CD4-positive, alpha-beta T cell (primary cell): ENCODE measurements around the gene CYB561. TPM values are rescaled to one million over a fixed set of nuclear protein-coding genes. Genes with fewer than 3 reads are reported as not detected.
A peak's percentile ranks its signal among the peaks of the same experiment; 100 is the strongest.

Experiments used
- ATAC-seq: fragments of 200-7000 bp; cut with Tn5 transposase; one replicate; pipeline ENCODE4 v1.10.0; 2022; ENCODE audit warnings: mild to moderate bottlenecking; ENCODE audit not compliant: poor library complexity
- CTCF ChIA-PET: fragments of 350-600 bp; sonication (Branson Sonifier 250); formaldehyde crosslinking; loops from one replicate; lab custom pipeline; 2021; ENCODE audit warnings: antibody characterized with exemption, inconsistent platforms; lab: Charles Lee
- POLR2A ChIA-PET: fragments of 350-600 bp; sonication (Branson Sonifier 250); formaldehyde crosslinking; loops from one replicate; lab custom pipeline; 2021; ENCODE audit warnings: antibody characterized with exemption, inconsistent platforms; lab: Charles Lee
- DNase-seq, 14 experiments: peaks; one replicate each; pipeline ENCODE4 v3.0.0-alpha.2; 2013 to 2020; ENCODE audit warnings: mixed read lengths in 2 of 14
- H3K27ac ChIP-seq, 2 donors: one replicate each; pipeline versions ENCODE4 v1.5.1 to v1.7.0; 2013; ENCODE audit warnings: low read length in 2 of 2, low read depth in 1 of 2, mild to moderate bottlenecking in 1 of 2
- H3K27me3 ChIP-seq, 2 experiments: 1 replicate in 1 of 2; 2 replicates in 1 of 2; pipeline versions ENCODE4 v1.6.1 to v1.7.0; 2013; ENCODE audit warnings: low read length in 2 of 2, control low read depth in 1 of 2, mild to moderate bottlenecking in 1 of 2, moderate library complexity in 1 of 2; ENCODE audit not compliant: insufficient read depth in 2 of 2, control insufficient read depth in 1 of 2
- H3K36me3 ChIP-seq: one replicate; pipeline ENCODE4 v1.6.1; 2013; ENCODE audit warnings: low read length, control low read depth; ENCODE audit not compliant: insufficient read depth
- H3K4me1 ChIP-seq: one replicate; pipeline ENCODE4 v1.6.1; 2013; ENCODE audit warnings: low read length, control low read depth; ENCODE audit not compliant: insufficient read depth
- H3K4me3 ChIP-seq: one replicate; pipeline ENCODE4 v1.5.1; 2013; ENCODE audit warnings: mild to moderate bottlenecking, low read length, moderate library complexity
- H3K9me3 ChIP-seq, 2 experiments: 1 replicate in 1 of 2; 2 replicates in 1 of 2; pipeline versions ENCODE4 v1.6.1 to v1.7.0; 2013; ENCODE audit warnings: low read length in 2 of 2, mild to moderate bottlenecking in 2 of 2, control low read depth in 1 of 2, moderate library complexity in 1 of 2; ENCODE audit not compliant: control insufficient read depth in 1 of 2, insufficient read depth in 1 of 2
- H3K27ac Mint-ChIP-seq: one replicate; pipeline ENCODE4 v1.8.0; 2020; ENCODE audit warnings: mixed read lengths
- H3K27me3 Mint-ChIP-seq: one replicate; pipeline ENCODE4 v1.8.0; 2021; ENCODE audit warnings: mixed read lengths
- H3K36me3 Mint-ChIP-seq: one replicate; pipeline ENCODE4 v1.8.0; 2021; ENCODE audit warnings: low read depth, mixed read lengths
- H3K4me1 Mint-ChIP-seq: one replicate; pipeline ENCODE4 v1.8.0; 2021; ENCODE audit warnings: low read depth, mixed read lengths
- H3K4me3 Mint-ChIP-seq: one replicate; pipeline ENCODE4 v1.8.0; 2020; ENCODE audit warnings: mild to moderate bottlenecking, mixed read lengths
- H3K9me3 Mint-ChIP-seq: one replicate; pipeline ENCODE4 v1.8.0; 2020; ENCODE audit warnings: mixed read lengths
- CTCF ChIP-seq: fragments of 200-600 bp; IDR thresholded peaks from one replicate; pipeline ENCODE4 v1.8.0; 2022; ENCODE audit warnings: antibody characterized with exemption, mild to moderate bottlenecking
- intact Hi-C, 2 experiments: fragments of 100-400 bp; cut with DNase I in 1 of 2; cut with micrococcal nuclease in 1 of 2; formaldehyde crosslinking; loops; one replicate each; pipeline versions ENCODE4 v1.15.1 to v1.9.0; 2023 to 2025; cut with DNase I, micrococcal nuclease
- total RNA-seq, 174 experiments: library from RNA in 2 of 174; stranded (reverse) in 2 of 174; gene quantifications; one replicate each; pipeline ENCODE4 v1.2.3 and lab custom pipeline; 2021 to 2026

Gene CYB561
- total RNA-seq, 2 experiments from 2014 or later = 17.4 to 18.1 TPM

DNA sequence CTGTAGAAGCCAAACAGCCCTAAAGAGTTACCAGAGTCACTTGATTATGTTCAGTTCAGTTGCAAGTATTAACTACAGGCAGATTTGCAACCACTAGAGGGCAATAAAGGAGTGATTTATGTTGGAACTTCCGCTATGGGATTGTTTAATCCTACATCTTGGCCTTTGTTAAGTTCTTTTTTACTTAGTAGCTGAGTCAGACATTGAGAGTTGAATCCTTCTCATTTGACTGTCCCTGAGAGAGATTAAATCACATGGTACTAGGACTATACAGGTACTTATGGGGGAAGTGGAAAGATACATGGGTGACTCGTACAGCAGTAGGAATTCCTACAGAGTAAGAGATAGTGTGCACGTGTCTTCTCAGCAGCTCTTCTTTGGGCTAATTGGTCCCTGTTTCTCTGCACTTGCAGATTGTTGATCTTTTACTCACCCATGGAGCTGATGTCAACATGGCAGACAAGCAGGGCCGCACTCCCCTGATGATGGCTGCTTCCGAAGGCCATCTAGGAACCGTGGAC lies 40.3 kb downstream of the CYB561 start:
- no peaks in the 10 kb centered on the region for H3K27me3 Mint-ChIP-seq
- H3K9me3 Mint-ChIP-seq = no peaks in the 10 kb centered on the region
- no peaks in the 10 kb centered on the region for H3K36me3 ChIP-seq
- DNase-seq = peak in 3 of 14 experiments; percentile 55 to 63 (median 61)
- peak; percentile 79 for TF ChIP-seq CTCF
- H3K36me3 Mint-ChIP-seq = peaks cover 6% of the 10 kb centered on the region
- no peak overlapping the region for H3K4me3 ChIP-seq
- ChIA-PET CTCF (interaction anchor here (1.1 to 2.5 kb wide), 4 partner anchors 20 to 733 kb away, joined by 3 to 15 read pairs (median 8); no protein-coding TSS in a partner anchor), POLR2A (interaction anchor here (0.8 kb wide), 1 partner anchor 438 kb away, joined by 3 read pairs; no protein-coding TSS in a partner anchor)
- intact Hi-C loops = loop anchor here (1.0 to 10.0 kb wide), 5 partner anchors 702 to 981 kb away; partner anchors contain the start of gene METTL2A (in 1 of the 2)
- no peak overlapping the region for H3K4me3 Mint-ChIP-seq
- H3K4me1 ChIP-seq = no peaks in the 10 kb centered on the region
- H3K9me3 ChIP-seq = no peaks in the 10 kb centered on the region
- peaks cover 5% of the 10 kb centered on the region for H3K4me1 Mint-ChIP-seq
- no peak overlapping the region for H3K27ac Mint-ChIP-seq
- ATAC-seq = peak; percentile 34
- no peaks in the 10 kb centered on the region for H3K27me3 ChIP-seq
- no peak overlapping the region for H3K27ac ChIP-seq

DNA sequence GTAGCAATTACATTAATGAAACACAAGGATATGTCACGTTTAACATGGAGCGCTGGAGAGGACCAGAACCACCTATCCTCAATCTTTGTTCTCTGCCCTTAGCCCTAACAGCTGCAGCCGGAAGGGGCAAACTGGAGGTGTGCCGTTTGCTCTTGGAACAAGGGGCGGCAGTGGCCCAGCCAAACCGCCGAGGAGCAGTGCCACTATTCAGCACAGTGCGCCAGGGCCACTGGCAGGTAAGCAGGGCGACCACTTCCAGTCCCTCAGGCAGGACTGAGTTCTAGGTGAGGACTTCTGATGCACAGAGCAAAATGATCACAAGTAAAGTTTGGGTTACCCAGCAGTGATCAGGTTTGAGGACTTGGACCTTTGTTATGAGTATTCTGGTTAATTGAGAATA lies 41.1 kb downstream of the CYB561 start:
- CTCF ChIA-PET = no interaction called here
- Histone ChIP-seq H3K36me3 (no peaks in the 10 kb centered on the region), H3K27me3 (no peaks in the 10 kb centered on the region), H3K4me3 (no peak overlapping the region), H3K9me3 (no peaks in the 10 kb centered on the region), H3K27ac (no peak overlapping the region), H3K4me1 (no peaks in the 10 kb centered on the region)
- Mint-ChIP-seq H3K4me3 (no peak overlapping the region), H3K4me1 (peaks cover 5% of the 10 kb centered on the region), H3K36me3 (peaks cover 6% of the 10 kb centered on the region), H3K9me3 (no peaks in the 10 kb centered on the region), H3K27me3 (no peaks in the 10 kb centered on the region), H3K27ac (no peak overlapping the region)
- DNase-seq (no peak), ATAC-seq (no peak)
- no peak for TF ChIP-seq CTCF
- intact Hi-C loops = loop anchor here (10.0 kb wide), 2 partner anchors 850 to 980 kb away; partner anchors contain the start of gene METTL2A (in 1 of the 2)
- POLR2A ChIA-PET = no interaction called here

GRCh38 chr17:63402431-63403212 lies 43.5 kb downstream of the CYB561 start:
- intact Hi-C loops = loop anchor here (10.0 kb wide), 2 partner anchors 848 to 978 kb away; partner anchors contain the start of gene METTL2A (in 1 of the 2)
- no peak for TF ChIP-seq CTCF
- H3K36me3 ChIP-seq = no peaks in the 10 kb centered on the region
- POLR2A ChIA-PET = no interaction called here
- H3K27ac ChIP-seq = no peak overlapping the region
- Mint-ChIP-seq H3K4me1 (peaks cover 5% of the 10 kb centered on the region), H3K4me3 (no peak overlapping the region), H3K36me3 (peaks cover 13% of the 10 kb centered on the region), H3K9me3 (no peaks in the 10 kb centered on the region), H3K27ac (no peak overlapping the region), H3K27me3 (no peaks in the 10 kb centered on the region)
- CTCF ChIA-PET = no interaction called here
- ATAC-seq (no peak), DNase-seq (no peak)
- no peak overlapping the region for H3K4me3 ChIP-seq
- H3K27me3 ChIP-seq = no peaks in the 10 kb centered on the region
- H3K4me1 ChIP-seq = no peaks in the 10 kb centered on the region
- no peaks in the 10 kb centered on the region for H3K9me3 ChIP-seq
